Stimulated activated CD8-positive, alpha-beta memory T cell treated with anti-CD3 and anti-CD28 coated beads, Interleukin-15, amount 100 ng/mL, for 1 hour (primary cell): ENCODE measurements around the gene OSGIN1.

Experiments
- DNase-seq: peaks from one replicate; pipeline ENCODE4 v3.0.0-alpha.2; 2020; ENCODE audit warnings: low read depth

The OSGIN1 gene

DNA sequence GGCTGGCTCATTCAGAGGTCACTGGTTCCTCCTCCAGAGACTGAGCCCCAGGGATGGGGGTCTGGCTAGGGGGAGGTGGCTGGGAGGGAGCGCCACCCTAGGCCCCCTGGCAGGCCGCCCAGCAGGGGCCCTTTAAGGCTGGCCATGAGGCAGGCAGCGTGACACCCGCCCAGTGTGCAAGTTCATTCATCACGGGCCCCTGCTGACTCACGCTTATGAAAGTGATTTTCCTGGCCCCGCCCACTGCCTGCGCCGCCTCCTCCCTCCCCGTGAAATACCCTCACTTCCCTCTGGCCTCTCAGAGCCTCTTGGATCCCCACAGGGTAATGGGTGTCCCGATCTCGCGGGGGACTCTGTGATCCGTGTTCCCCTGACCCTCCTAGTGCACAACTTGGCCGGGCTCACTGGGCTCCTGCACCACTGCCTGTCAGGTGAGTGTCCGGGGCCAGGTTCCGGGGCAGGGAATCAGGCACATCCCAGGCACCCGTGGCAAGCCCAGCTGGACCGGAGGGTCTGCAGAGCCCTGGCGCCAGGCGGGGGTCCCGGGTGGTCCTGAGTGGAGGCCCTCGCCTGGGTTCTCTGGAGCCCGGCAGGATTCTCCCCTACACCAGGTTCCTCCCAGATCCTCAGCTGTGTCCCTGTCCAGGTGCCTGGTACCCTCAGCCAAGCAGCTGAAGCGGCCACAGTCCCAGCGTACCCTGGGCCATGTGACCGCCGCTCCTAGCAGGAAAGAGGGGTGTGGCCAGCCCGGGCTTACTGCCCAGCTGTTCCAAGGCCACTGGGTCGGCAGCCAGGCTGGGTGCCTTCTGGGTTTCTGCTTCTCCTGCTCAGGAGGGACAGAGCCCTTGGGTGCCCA is at the start of gene OSGIN1:
TSS of gene OSGIN1 (plus strand) at position 301 of the 856 bp plus-strand sequence. CDS start 4,432 bp downstream, outside the sequence.
- DNase-seq, result peak; percentile 32

- DNase-seq, result no peak
These were observed 49.3 kb upstream of the OSGIN1 start for GRCh38 chr16:83903751-83904150.

- DNase-seq, result no peak
These were observed 46.4 kb upstream of the OSGIN1 start for GRCh38 chr16:83906683-83907082.

DNA sequence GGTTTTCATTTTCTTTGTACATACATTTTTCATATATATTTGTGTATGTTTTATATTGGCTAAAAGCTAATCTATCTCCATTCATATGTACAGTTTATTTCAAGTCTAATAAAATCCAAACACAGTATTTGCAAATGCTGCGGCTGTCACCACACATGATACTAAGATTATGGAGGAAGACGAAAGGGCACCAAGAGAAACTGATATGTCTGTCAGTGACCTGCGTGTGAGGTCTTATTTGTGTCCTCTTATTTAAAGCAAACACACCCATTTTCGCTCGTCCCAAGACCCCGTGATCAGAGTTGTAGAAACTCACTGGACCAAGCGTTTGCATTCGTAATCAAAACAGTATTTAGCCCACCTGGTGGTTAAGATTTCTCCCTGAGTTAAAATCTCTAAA is 45.9 kb upstream of the OSGIN1 start:
- no peak for DNase-seq

GRCh38 chr16:83907631-83908250 is 45.3 kb upstream of the OSGIN1 start:
- no peak for DNase-seq

GRCh38 chr16:83908798-83909197 is 44.2 kb upstream of the OSGIN1 start:
- DNase-seq, result no peak

- DNase-seq, result no peak
These were observed 41.8 kb upstream of the OSGIN1 start for GRCh38 chr16:83911290-83911689.

DNA sequence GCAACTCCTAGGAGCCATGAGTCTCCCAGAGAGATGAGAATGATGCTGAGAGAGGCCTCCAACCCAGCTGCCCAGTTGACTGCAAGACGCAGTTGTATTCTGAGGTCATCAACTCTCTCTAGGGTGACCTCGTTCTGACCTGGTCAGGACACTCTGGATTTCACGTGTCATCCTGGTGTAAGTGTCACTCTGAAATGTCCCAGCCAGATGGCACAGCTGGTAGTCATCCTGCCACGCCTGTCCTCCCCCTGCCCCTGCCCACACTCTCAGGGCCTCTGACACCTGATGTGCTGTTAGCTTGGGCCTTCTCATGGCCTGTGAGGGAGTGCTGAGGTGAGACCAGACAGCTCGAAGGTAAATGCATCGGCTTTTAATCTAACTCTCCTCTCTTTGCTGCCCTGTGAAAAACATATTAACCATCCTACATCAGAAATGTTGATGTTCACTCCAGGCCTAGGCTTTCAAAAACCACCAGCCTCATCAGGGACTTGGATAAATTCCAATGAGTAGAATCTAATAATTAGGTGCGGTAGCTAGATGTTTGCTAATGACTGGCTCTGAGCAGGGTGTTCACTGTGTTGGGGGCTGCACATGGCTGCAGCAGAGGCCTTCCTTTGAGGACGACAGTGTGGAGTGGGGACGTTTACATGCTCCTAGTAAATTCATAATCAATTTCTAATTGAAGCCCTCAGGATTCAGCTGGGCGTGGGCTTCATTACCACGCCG is 40.4 kb upstream of the OSGIN1 start:
- no peak for DNase-seq

DNA sequence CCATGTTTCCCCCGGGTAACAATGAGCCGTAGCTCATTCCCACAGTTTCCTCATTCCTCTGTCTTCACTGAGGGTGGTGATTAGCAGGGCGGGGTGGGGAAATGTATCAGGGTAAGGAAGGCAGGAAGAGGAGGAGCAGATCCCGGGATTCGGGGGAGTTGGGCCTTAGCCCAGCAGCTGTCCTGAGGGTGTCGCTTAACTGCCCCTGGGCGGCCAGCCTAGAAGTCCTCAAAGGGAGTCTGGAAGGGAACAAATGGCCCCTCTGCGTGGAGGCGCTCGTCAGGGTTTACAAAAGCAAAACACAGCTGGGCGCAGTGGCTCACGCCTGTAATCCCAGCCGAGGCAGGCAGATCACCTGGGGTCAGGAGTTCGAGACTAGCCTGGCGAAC is 39.8 kb upstream of the OSGIN1 start:
- no peak for DNase-seq

- no peak for DNase-seq
These were observed 38.8 kb upstream of the OSGIN1 start for GRCh38 chr16:83914091-83914710.

- no peak for DNase-seq
These were observed 38.0 kb upstream of the OSGIN1 start for GRCh38 chr16:83915081-83915480.

DNA sequence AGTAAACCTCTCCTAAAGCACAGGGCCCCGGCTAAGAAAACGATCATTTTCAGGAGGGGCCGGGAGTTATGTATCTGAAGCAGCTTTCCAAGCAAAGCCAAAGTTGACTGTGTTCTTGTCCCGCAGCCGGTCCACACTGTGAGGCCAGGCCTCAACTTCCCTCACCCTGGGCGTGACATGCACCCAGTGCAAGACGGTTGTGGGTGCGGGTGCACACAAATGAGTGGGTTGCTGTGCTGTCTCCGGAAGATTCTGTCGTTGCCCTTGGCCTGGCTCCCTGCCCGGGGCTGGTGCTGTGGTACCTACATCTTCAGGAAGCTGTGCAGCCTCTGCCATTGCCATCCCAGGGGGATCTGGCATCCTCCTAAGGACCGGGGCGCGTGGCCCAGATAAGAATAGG is 37.5 kb upstream of the OSGIN1 start:
- no peak for DNase-seq

- DNase-seq, result no peak
These were observed 35.6 kb upstream of the OSGIN1 start for GRCh38 chr16:83917152-83918120.

DNA sequence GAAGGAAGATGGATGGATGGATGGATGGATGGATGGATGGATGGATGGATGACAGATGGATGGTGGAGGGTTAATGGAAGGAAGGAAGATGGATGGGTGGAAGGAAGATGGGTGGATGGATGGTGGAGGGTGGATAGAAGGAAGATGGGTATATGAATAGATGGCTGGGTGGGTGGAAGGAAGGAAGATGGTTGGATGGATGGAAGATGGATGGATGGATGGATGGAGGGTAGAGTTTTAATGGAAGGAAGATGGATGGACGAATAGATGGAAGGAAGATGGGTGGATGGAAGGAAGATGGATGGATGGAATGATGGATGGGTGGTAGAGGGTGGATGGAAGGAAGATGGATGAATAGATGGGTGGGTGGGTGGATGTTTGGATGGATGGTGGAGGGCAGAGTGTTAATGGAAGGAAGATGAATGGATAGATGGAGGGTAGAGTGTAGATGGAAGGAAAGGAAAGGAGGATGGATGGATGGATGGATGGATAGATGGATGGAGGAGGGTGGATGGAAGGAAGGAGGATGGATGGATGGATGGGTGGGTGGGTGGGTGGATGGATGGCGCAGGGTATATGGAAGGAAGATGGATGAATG is 32.0 kb upstream of the OSGIN1 start:
- no peak for DNase-seq

GRCh38 chr16:83923581-83924365 is 29.3 kb upstream of the OSGIN1 start:
- no peak for DNase-seq

DNA sequence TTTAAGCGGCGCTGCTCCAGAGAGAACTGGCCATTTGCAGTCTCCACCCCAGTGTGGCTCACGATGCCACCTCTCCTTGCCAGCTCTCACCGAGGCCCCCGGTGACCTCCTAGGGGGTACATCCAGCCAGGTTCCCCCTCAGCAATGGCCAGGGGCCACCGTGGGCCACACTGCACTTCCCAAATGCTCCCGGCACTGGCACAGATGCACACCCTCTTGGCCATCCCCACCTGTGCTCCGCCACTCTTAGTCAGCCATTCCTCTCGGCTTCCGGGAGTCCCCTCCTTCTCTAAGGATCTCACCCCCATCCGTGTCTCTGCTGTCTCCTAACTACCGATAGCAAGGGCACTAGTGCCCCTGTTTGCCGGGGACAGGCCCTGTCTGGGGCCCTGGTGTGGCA is 28.4 kb upstream of the OSGIN1 start:
- DNase-seq, result no peak

- no peak for DNase-seq
These were observed 27.7 kb upstream of the OSGIN1 start for GRCh38 chr16:83925095-83925905.

DNA sequence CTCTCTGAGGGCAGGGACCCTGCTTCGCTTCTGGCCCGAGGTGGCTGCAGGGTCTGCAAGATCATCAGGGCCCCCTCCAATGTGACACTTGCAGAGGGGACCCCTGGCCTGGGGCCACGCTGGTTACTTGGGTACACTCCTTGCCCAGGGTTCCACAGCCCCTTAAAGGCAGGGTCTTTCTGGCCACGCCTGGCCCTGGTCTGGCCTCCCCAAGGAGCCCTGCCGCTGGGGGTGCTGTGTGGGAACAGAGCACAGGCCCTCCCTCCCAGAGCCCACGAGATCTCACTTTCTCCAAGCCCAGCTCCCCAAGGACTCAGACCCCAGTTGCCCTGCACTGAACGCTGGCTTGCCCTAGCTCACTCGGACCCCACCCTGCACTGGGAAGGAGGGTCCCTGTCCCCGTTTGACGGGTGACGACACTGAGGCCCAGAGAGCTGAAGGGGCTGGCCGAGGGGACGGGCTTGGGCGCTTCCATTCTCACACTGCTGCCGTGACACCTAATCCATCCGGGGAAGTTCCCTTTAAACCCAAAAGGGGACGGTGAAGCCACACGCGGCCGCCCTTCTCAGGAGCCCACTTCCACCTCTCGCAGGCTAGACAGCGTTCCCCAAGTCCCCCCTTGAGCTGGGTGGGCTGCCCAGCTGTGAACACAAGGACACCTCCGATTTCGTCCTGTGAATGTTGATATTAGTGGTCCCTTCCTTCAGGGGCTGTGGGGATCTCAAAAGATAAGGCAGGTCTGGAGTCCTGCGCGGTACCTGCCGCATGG is 26.9 kb upstream of the OSGIN1 start:
- DNase-seq, result no peak
